Activated CD8-positive, alpha-beta memory T cell treated with anti-CD3 and anti-CD28 coated beads, Interleukin-2, amount 50 U/mL, for 1 hour (primary cell): Measurements from ENCODE around the gene ASIC4.

Source experiments
- DNase-seq: peaks from one replicate; pipeline ENCODE4 v3.0.0-alpha.2; 2020; ENCODE audit errors: extremely low read depth

Gene ASIC4

DNA sequence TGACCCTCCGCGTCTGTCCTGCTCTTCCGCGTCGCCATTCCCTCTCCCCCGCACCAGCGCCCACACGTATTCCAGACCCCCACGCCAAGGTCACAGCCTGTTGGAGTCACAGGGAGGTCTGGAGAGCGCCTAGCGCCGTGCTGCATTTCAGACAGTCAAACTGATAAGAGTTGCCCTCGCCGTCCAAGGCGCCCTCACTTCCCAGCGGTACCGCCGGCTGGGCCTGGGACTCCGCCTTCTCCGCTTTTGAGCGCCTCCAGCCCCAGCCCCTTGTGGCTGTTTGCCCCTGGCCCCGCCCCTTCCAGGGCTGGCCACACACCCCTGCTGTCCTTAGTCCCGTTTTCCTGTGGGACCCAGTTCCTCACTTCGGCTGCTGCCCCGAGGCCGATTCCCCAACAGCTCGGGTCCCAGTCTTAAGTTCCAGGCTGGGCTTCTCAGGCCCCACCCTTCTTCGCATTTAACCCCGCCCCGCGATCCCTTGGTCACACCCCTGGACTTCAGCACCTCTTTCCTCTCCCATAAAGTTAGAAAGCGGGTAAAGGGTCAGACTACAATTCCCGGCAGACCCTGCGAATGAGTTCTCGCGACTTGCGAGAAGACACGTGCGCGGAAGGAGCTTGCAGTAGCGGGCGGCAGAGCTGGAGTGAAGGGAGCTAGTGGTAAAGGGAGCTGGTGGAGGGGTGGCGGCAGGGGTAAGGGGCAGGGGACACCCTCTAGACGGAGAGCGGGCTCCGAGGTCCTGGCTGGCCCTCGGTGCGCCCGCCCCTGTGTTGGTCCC, 15.8 kb upstream of the ASIC4 start, which contains the start of gene GMPPA:
GMPPA (plus strand) TSS at position 612 of the 778 bp plus-strand sequence. CDS start 1,085 bp downstream, outside the sequence.
- DNase-seq, result peak; percentile 71

DNA sequence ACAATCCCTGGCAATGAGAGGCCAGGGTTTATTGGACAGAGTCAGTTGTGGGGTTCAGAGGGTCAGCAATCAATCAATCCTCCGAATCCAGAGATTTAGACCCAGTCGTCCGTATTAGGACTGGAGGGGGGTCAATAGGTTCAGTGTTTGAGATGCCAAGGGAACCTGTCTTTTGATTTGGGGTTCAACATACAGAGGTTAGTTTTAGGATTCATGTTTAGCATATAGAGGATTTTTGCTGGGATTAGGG, 15.3 kb upstream of the ASIC4 start:
- no peak for DNase-seq

DNA sequence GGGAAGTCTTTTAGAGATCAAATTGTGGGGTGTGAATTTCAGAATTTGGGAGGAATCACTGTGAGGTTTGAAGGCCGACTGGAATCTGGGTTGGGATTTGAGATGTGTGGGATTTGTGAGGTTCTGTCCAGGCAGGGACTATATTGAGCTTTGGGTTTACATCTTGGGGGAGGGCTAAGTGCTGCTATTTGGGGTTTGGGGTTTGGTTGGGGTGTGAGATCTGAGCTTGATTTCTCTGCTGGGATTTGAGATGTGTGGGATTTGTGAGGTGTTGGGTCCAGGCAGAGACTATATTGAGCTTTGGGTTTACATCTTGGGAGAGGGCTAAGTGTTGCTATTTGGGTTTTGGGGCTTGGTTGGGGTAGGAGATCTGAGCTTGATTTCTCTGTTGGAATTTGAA, 14.7 kb upstream of the ASIC4 start:
- no peak for DNase-seq

DNA sequence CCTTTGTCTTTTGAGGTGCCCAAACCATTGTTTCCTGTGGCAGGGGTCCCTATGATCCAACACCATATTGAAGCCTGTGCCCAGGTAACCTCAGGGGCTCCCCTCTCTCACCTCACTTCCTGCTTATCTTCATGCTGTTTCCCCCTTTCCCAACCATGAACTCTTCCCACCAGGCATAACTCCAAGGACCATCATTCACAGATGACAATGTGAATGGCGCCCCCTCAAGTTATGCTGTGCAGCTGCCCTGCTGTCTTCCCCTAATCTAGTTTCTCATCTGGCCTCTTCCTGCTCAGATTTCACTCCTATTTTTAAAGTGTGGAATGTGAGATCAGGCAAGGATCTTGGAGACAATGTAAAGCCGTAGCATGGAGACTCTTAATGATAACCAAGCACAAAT, 14.1 kb upstream of the ASIC4 start:
- no peak for DNase-seq

GRCh38 chr2:219501849-219502248, 12.4 kb upstream of the ASIC4 start:
- no peak for DNase-seq

DNA sequence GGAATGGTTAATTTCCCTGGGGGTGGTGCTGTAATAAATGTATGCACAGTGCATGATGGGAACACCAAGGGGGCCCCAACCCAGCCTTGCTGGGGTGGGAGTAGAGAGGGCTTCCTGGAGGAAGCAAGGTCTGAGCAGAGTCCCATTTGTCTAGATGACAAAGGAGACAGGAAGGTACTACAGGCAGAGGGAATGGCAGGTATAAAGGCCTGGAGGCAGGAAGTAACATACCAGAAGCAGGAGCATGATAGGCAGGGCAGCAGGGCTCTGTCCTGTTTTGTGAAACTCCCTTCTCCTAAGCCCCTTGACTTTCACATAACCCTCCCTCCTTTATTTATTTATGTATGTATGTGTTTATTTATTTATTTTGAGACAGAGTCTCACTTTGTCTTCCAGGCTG, 11.7 kb upstream of the ASIC4 start:
- no peak for DNase-seq

GRCh38 chr2:219505585-219505984, 8.7 kb upstream of the ASIC4 start:
- DNase-seq, result no peak

- no peak for DNase-seq
Observed at GRCh38 chr2:219506153-219506801, 8.0 kb upstream of the ASIC4 start.

- no peak for DNase-seq
Observed at GRCh38 chr2:219506802-219507526, 7.3 kb upstream of the ASIC4 start.

DNA sequence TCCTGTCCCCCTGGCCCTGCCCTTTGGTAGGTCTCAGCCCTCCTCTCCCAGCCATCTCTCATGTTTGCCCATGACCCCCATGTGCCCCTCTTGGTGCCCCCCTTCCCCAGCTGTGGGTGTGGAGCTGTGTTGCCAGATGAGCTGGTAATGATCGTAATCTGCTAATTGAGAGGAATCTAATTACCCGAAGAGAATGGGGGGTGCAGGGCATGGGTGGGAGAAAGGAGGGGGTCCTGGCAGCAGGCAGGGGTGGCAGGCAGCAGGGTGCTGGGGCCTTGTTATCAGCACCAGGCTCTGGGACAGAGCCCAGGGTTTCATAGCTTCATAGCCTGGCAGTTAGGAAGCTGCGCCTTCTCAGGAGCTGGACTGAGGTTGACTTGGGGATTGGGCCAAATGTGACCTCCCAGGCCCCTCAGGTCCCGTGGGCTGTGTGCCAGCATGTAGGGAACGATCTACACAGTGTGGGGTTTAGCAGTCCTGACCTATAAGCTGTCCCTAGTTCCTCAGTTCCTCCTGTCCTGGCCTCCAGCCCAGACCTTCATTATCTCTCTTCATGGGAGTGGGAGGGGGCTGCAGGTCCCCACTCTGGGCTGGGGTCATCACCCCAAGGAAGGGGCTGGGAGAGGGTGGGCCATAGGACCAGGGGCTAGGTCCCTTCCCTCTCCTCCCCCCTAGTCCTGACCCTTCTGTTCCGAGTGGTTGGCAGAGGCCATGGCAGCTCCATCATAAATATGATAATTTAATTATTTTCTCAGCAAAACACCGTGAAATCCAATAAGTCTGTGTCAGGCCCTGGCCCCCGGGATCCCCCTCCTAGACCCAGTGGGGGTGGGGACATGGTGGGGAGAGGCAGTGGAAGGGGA, 6.5 kb upstream of the ASIC4 start:
- no peak for DNase-seq

- DNase-seq, result no peak
Observed at GRCh38 chr2:219508444-219508734, 5.9 kb upstream of the ASIC4 start.

- no peak for DNase-seq
Observed at GRCh38 chr2:219508971-219509779, 5.1 kb upstream of the ASIC4 start.

GRCh38 chr2:219509780-219510511, 4.3 kb upstream of the ASIC4 start:
- no peak for DNase-seq

DNA sequence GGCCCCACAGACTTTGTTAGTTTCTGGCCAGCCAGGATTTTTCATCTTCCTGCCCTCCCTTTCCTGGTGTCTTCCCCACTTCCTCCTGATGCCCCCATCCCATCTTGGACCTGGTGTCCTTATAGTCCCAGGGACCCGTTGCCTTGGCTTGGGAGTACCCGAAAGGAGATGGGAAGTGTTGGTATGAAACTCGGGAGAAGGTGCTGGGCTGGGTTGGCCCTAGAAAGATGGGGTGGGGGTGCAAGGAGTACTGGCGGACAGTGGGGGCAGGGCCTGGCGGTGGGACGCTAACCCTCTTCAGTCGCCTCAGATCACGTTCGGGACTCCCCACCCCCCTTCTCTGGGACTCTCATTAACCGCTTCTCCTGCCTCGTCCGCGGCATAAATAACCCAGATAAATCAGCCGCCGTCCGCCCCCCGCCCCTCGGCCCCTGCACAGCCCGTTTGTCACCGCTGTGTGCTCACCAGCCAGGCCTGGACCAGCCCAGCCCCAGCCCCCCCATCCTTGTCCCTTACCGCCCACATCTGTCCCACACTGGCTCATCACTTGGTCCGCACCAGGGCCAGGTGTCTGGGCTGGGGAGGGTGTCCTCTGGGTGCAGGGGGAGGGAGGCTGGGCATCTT, 3.7 kb upstream of the ASIC4 start:
- no peak for DNase-seq

DNA sequence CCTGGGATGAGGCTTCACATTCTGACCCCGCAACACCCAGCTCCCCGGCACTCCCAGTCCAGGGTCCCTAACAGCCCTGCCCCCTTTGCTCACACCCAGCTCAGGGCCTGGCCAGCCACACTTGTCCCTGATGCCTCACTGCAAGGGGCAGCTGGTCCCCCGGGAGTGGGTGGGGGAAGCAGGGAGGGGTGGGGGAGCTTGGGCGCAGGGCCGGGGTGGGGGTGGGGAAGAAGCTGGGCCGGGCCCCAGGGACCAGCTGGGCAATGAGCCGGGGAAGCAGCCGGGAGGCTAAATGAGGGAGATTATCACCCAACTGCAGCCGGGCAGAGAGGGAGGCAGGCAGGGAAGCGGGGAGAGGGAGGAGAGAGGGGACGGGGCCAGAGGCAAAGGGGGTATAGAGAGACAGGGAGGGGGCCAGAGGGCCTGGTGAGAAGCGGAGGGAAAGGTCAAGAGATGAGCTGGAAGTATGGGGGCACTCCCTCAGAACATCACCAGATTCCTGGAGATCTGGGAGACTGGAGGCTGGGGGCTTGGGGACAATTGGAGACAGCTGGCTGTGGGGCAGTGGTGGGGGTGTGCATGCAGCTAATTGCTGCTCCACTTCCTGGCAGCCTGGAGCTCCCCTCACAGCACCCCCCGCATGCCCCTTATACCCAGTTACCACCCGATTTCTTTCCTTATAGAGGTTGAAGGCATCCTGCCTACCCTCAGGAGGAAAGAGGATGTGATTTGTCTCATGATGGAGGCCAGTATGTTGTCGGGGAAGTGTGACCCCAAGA, 2.5 kb upstream of the ASIC4 start:
- DNase-seq, result no peak

GRCh38 chr2:219512524-219513216, 1.6 kb upstream of the ASIC4 start:
- DNase-seq, result no peak

DNA sequence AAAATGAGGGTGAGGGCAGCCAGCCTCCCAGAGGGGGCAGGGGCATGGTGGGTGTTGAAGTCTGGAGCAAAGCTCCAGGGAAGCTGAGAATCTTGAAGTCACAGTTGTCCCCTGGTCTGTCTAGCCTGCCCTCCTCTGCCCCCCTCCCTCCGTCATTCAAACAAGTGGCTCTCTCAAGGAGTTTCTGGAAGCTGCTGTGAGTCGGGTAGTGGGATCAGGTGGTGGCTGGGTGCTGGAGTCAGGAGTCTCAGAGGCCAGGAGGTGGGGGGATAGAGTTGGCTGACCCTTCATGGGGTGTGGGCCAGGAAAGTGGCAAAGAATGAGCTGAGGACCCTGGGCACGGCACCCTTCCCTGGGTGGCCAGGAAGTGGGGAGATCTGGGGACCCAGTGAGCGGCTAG, 495 bp upstream of the ASIC4 start:
- DNase-seq, result no peak

DNA sequence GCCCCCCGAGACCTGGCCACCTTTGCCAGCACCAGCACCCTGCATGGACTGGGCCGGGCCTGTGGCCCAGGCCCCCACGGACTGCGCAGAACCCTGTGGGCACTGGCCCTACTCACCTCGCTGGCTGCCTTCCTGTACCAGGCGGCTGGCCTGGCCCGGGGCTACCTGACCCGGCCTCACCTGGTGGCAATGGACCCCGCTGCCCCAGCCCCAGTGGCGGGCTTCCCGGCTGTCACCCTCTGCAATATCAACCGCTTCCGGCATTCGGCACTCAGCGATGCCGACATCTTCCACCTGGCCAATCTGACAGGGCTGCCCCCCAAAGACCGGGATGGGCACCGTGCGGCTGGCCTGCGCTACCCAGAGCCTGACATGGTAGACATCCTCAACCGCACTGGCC, 554 bp downstream of the ASIC4 start:
- DNase-seq, result no peak
